RWPE2 (cell line): ENCODE results near the gene ENOX1.

ENCODE experiments used
- ATAC-seq: fragments of 200-7000 bp; cut with Tn5 transposase; 3 replicates; pipeline ENCODE4 v1.9.1; 2021; ENCODE audit warnings: low read depth
- DNase-seq: peaks from one replicate; pipeline ENCODE4 v3.0.0-alpha.2; 2020; ENCODE audit warnings: low spot score
- H3K27ac ChIP-seq: fragments of 450-650 bp; 2 replicates; pipeline ENCODE4 v1.5.1; 2017; ENCODE audit warnings: mild to moderate bottlenecking; ENCODE audit not compliant: poor library complexity, severe bottlenecking
- H3K27me3 ChIP-seq: fragments of 250-450 bp; sonication (Bioruptor Pico); 2 replicates; pipeline ENCODE4 v1.5.1; 2021; ENCODE audit warnings: mild to moderate bottlenecking, moderate library complexity; ENCODE audit not compliant: insufficient read depth, poor library complexity, severe bottlenecking
- H3K36me3 ChIP-seq: fragments of 250-450 bp; sonication (Bioruptor Pico); 2 replicates; pipeline ENCODE4 v1.5.1; 2020; ENCODE audit warnings: low read depth, mild to moderate bottlenecking, moderate library complexity
- H3K4me1 ChIP-seq: fragments of 250-450 bp; sonication (Bioruptor Pico); 2 replicates; pipeline ENCODE4 v1.5.1; 2021; ENCODE audit warnings: mild to moderate bottlenecking, moderate library complexity; ENCODE audit not compliant: insufficient read depth, poor library complexity, severe bottlenecking
- H3K4me3 ChIP-seq: fragments of 250-450 bp; sonication (Bioruptor Pico); 2 replicates; pipeline ENCODE4 v1.5.1; 2021; ENCODE audit warnings: mild to moderate bottlenecking, moderate library complexity; ENCODE audit not compliant: severe bottlenecking
- H3K9me3 ChIP-seq: fragments of 250-450 bp; sonication (Bioruptor Pico); 2 replicates; pipeline ENCODE4 v1.5.1; 2021; ENCODE audit warnings: mild to moderate bottlenecking, moderate library complexity; ENCODE audit not compliant: severe bottlenecking
- TF ChIP-seq, protein P1 (sequence below): fragments of 450-650 bp; IDR thresholded peaks from one replicate; pipeline ENCODE4 v1.5.1; 2017; ENCODE audit warnings: mild to moderate bottlenecking, moderate library complexity; ENCODE audit not compliant: poor library complexity, severe bottlenecking

The ENOX1 gene

DNA sequence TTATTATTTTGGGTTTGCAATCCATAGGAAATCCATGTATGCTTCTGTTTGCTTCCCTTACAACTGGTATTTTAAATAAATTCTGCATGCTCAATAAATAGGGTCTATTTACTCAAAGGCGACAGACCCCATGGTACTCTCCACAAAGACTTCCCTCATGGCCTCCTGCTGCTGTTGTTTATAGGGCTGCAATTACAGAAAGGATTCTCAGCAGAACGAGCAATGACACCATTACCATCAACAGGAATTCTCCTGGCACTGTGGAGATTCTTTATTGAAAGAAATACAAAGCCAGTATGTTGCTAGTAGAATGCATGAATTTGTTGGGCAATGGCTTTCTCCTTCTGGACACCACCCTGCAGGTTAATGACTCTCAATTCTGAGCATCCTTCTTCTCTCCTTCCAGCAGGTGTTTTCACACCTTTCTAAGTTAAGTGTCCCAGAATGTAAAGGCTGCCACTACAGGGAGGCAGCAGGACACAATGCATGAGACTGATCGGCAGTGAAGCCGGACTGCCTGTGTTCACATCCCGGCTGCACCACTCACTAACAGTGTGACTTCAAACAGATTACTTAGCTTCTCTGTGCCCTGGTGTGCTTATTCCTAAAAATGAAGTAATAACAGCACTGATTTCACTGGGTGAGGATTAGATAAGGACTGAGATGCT lies 403.1 kb downstream of the ENOX1 start:
- Histone ChIP-seq H3K27me3 (no peaks in the 10 kb centered on the region), H3K4me1 (peaks cover 10% of the 10 kb centered on the region), H3K4me3 (no peak overlapping the region), H3K36me3 (no peaks in the 10 kb centered on the region), H3K9me3 (no peaks in the 10 kb centered on the region), H3K27ac (no peak overlapping the region)
- TF ChIP-seq, protein P1, sequence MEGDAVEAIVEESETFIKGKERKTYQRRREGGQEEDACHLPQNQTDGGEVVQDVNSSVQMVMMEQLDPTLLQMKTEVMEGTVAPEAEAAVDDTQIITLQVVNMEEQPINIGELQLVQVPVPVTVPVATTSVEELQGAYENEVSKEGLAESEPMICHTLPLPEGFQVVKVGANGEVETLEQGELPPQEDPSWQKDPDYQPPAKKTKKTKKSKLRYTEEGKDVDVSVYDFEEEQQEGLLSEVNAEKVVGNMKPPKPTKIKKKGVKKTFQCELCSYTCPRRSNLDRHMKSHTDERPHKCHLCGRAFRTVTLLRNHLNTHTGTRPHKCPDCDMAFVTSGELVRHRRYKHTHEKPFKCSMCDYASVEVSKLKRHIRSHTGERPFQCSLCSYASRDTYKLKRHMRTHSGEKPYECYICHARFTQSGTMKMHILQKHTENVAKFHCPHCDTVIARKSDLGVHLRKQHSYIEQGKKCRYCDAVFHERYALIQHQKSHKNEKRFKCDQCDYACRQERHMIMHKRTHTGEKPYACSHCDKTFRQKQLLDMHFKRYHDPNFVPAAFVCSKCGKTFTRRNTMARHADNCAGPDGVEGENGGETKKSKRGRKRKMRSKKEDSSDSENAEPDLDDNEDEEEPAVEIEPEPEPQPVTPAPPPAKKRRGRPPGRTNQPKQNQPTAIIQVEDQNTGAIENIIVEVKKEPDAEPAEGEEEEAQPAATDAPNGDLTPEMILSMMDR: no peak
- DNase-seq: no peak
- ATAC-seq: no peak

DNA sequence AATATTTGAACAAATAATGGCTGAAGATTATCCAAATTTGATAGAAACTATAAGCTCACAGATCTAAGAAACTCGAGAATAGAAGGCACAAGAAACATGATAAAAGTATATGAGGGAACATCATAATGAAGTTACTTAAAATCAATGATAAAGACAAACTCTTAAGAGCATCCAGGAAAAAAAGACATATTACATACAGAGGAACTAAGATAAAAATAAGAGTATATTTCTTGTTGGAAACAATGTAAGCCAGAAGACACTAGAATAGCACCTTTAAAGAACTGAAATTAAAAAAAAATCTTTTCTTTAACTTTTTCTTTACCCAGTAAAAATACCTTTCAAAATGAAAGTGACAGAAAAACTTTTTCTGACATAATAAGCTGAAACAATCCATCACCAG lies 407.0 kb downstream of the ENOX1 start:
- no peak for DNase-seq
- no peaks in the 10 kb centered on the region for H3K36me3 ChIP-seq
- H3K27ac ChIP-seq: no peak overlapping the region
- H3K4me3 ChIP-seq: no peak overlapping the region
- no peaks in the 10 kb centered on the region for H3K4me1 ChIP-seq
- H3K27me3 ChIP-seq: no peaks in the 10 kb centered on the region
- TF ChIP-seq, protein P1: no peak
- no peaks in the 10 kb centered on the region for H3K9me3 ChIP-seq
- no peak for ATAC-seq

DNA sequence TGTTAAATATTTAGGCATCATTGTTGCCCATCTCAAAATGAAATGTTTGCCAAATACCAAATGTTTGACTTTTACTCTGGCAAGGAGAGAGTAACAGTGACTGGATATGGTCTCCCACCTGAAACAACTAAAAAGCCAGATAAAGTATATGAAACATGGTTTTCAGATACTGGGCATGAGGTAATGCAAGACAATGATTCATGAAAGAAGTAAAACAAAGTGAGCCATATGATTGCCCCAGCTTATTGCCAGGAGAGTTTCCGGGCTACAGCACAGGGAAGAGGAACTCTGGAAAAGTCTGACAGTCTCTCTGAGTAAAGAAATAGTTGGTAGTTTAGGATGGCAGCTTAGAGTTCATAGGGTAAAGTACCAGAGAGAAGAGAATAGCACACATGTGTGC lies 408.8 kb downstream of the ENOX1 start:
- H3K4me3 ChIP-seq: no peak overlapping the region
- H3K9me3 ChIP-seq: no peaks in the 10 kb centered on the region
- no peaks in the 10 kb centered on the region for H3K27me3 ChIP-seq
- DNase-seq: no peak
- no peak overlapping the region for H3K27ac ChIP-seq
- no peak for ATAC-seq
- TF ChIP-seq, protein P1: no peak
- H3K4me1 ChIP-seq: no peaks in the 10 kb centered on the region
- no peaks in the 10 kb centered on the region for H3K36me3 ChIP-seq

DNA sequence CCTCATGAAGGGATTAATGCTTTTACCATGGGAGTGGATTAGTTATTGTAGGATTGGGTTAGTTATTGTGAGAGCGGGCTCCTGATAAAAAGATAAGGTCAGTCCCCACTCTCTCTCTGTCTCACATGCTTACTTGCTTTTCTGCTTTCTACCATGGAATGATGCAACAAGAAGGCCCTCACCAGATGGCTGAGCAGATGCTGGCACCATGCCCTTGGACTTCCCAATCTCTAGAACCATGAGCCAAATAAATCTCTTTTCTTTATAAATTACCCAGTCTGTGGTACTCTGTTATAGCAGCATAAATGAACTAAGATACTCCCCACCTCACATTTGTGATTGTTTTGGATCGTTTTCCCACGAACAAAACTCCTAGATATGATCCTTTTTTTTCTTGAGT lies 409.6 kb downstream of the ENOX1 start:
- Histone ChIP-seq H3K36me3 (no peaks in the 10 kb centered on the region), H3K4me3 (no peak overlapping the region), H3K9me3 (no peaks in the 10 kb centered on the region), H3K27me3 (no peaks in the 10 kb centered on the region), H3K27ac (no peak overlapping the region), H3K4me1 (no peaks in the 10 kb centered on the region)
- DNase-seq: no peak
- TF ChIP-seq, protein P1: no peak
- ATAC-seq: no peak

DNA sequence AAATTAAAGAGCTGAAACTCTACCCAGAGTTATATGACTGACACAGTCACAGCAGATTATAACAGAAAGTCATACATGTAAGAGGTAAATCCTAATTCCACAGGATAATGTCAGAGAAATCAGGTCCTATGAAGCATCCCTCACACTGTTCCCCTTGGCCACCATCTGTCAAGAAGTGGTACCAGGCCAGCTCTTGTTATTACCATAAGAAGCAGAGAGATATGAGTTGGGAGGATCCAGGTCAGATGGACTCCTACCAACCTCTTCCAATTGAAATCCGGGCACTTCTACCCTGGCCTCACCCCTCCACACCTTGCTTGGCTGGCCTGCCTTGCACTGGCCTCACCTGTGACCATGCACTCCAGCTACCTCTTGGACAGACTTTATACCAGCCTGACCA lies 410.2 kb downstream of the ENOX1 start:
- H3K27me3 ChIP-seq: no peaks in the 10 kb centered on the region
- TF ChIP-seq, protein P1: no peak
- ATAC-seq (no peak), DNase-seq (no peak)
- H3K36me3 ChIP-seq: no peaks in the 10 kb centered on the region
- H3K9me3 ChIP-seq: no peaks in the 10 kb centered on the region
- no peak overlapping the region for H3K27ac ChIP-seq
- no peaks in the 10 kb centered on the region for H3K4me1 ChIP-seq
- H3K4me3 ChIP-seq: no peak overlapping the region
